Measurements from ENCODE around the gene CHERP.
A peak's percentile ranks its signal among the peaks of the same experiment; 100 is the strongest.

The CHERP gene

GRCh38 chr19:16575282-16575681, 33.0 kb upstream of the CHERP start:
- Histone ChIP-seq H3K9ac (ENCODE audit: insufficient read length, low read depth) (peak overlapping the region; percentile 34), H3K4me1 (ENCODE audit: insufficient read depth, insufficient read length) (peaks cover 10% of the 10 kb centered on the region), H3K9me3 (ENCODE audit: insufficient read depth, low read length) (no peaks in the 10 kb centered on the region), H3K27me3 (ENCODE audit: insufficient read depth, insufficient read length) (no peaks in the 10 kb centered on the region), H3K4me3 (ENCODE audit: insufficient read length, low read depth) (no peak overlapping the region), H3K36me3 (ENCODE audit: insufficient read depth, insufficient read length, low read length) (peaks cover 72% of the 10 kb centered on the region)
- no peak for DNase-seq (ENCODE audit: low read depth, low spot score)
- TF ChIP-seq SUZ12 (IDR thresholded peaks at IDR 0.05; ENCODE audit: extremely low read depth, insufficient read depth, insufficient read length) (no peak), ZNF274 (IDR thresholded peaks at IDR 0.05; ENCODE audit: low read depth, low read length) (no peak)

GRCh38 chr19:16573925-16574324, 31.7 kb upstream of the CHERP start:
- H3K4me3 ChIP-seq (ENCODE audit: insufficient read length, low read depth), result no peak overlapping the region
- no peak for TF ChIP-seq SUZ12 (IDR thresholded peaks at IDR 0.05; ENCODE audit: extremely low read depth, insufficient read depth, insufficient read length)
- TF ChIP-seq ZNF274 (IDR thresholded peaks at IDR 0.05; ENCODE audit: low read depth, low read length), result no peak

GRCh38 chr19:16573296-16573695, 31.1 kb upstream of the CHERP start:
- TF ChIP-seq ZNF274 (IDR thresholded peaks at IDR 0.05; ENCODE audit: low read depth, low read length), result no peak
- no peak for TF ChIP-seq YY1 (IDR thresholded peaks at IDR 0.05; ENCODE audit: insufficient read depth, insufficient read length)
- Histone ChIP-seq H3K27me3 (ENCODE audit: insufficient read depth, insufficient read length) (no peaks in the 10 kb centered on the region), H3K36me3 (ENCODE audit: insufficient read depth, insufficient read length, low read length) (peaks cover 71% of the 10 kb centered on the region), H3K9me3 (ENCODE audit: insufficient read depth, low read length) (no peaks in the 10 kb centered on the region), H3K9ac (ENCODE audit: insufficient read length, low read depth) (peak overlapping the region; percentile 93), H3K4me1 (ENCODE audit: insufficient read depth, insufficient read length) (peaks cover 18% of the 10 kb centered on the region), H3K4me3 (ENCODE audit: insufficient read length, low read depth) (peak overlapping the region; percentile 86)
- DNase-seq (ENCODE audit: low read depth, low spot score), result no peak

More at GRCh38 chr19:16573925-16574324, 31.7 kb upstream of the CHERP start:
- Histone ChIP-seq H3K4me1 (ENCODE audit: insufficient read depth, insufficient read length) (peaks cover 18% of the 10 kb centered on the region), H3K9me3 (ENCODE audit: insufficient read depth, low read length) (no peaks in the 10 kb centered on the region), H3K27me3 (ENCODE audit: insufficient read depth, insufficient read length) (no peaks in the 10 kb centered on the region), H3K36me3 (ENCODE audit: insufficient read depth, insufficient read length, low read length) (peaks cover 75% of the 10 kb centered on the region), H3K9ac (ENCODE audit: insufficient read length, low read depth) (no peak overlapping the region)
- no peak for DNase-seq (ENCODE audit: low read depth, low spot score)

GRCh38 chr19:16572332-16573211, 30.3 kb upstream of the CHERP start, which contains the start of gene SLC35E1:
Gene SLC35E1 (minus strand): TSS chr19:16572415. CDS start chr19:16572364, 51 bp downstream.
- Histone ChIP-seq H3K4me1 (ENCODE audit: insufficient read depth, insufficient read length) (peaks cover 18% of the 10 kb centered on the region), H3K36me3 (ENCODE audit: insufficient read depth, insufficient read length, low read length) (peaks cover 71% of the 10 kb centered on the region)

GRCh38 chr19:16571822-16572331, 29.6 kb upstream of the CHERP start:
- DNase-seq (ENCODE audit: low read depth, low spot score), result no peak
- Histone ChIP-seq H3K36me3 (ENCODE audit: insufficient read depth, insufficient read length, low read length) (peaks cover 71% of the 10 kb centered on the region), H3K27me3 (ENCODE audit: insufficient read depth, insufficient read length) (no peaks in the 10 kb centered on the region)

More at GRCh38 chr19:16572332-16573211, 30.3 kb upstream of the CHERP start, which contains the start of gene SLC35E1:
- Histone ChIP-seq H3K27me3 (ENCODE audit: insufficient read depth, insufficient read length) (no peaks in the 10 kb centered on the region), H3K9ac (ENCODE audit: insufficient read length, low read depth) (peak within 1 kb of the TSS; percentile 99), H3K9me3 (ENCODE audit: insufficient read depth, low read length) (no peaks in the 10 kb centered on the region), H3K4me3 (ENCODE audit: insufficient read length, low read depth) (peak within 1 kb of the TSS; percentile 100)
- DNase-seq (ENCODE audit: low read depth, low spot score), result peak; percentile 94
- TF ChIP-seq ZNF274 (IDR thresholded peaks at IDR 0.05; ENCODE audit: low read depth, low read length) (no peak), SUZ12 (IDR thresholded peaks at IDR 0.05; ENCODE audit: extremely low read depth, insufficient read depth, insufficient read length) (no peak), YY1 (IDR thresholded peaks at IDR 0.05; ENCODE audit: insufficient read depth, insufficient read length) (no peak)

GRCh38 chr19:16571283-16571682, 29.0 kb upstream of the CHERP start:
- TF ChIP-seq ZNF274 (IDR thresholded peaks at IDR 0.05; ENCODE audit: low read depth, low read length) (no peak), YY1 (IDR thresholded peaks at IDR 0.05; ENCODE audit: insufficient read depth, insufficient read length) (no peak), SUZ12 (IDR thresholded peaks at IDR 0.05; ENCODE audit: extremely low read depth, insufficient read depth, insufficient read length) (no peak)
- no peaks in the 10 kb centered on the region for H3K9me3 ChIP-seq (ENCODE audit: insufficient read depth, low read length)
- no peak for DNase-seq (ENCODE audit: low read depth, low spot score)
- peak overlapping the region; percentile 99 for H3K9ac ChIP-seq (ENCODE audit: insufficient read length, low read depth)
- peaks cover 71% of the 10 kb centered on the region for H3K36me3 ChIP-seq (ENCODE audit: insufficient read depth, insufficient read length, low read length)
- H3K4me3 ChIP-seq (ENCODE audit: insufficient read length, low read depth), result peak overlapping the region; percentile 100
- H3K4me1 ChIP-seq (ENCODE audit: insufficient read depth, insufficient read length), result peaks cover 18% of the 10 kb centered on the region
- H3K27me3 ChIP-seq (ENCODE audit: insufficient read depth, insufficient read length), result no peaks in the 10 kb centered on the region

More at GRCh38 chr19:16571822-16572331, 29.6 kb upstream of the CHERP start:
- Histone ChIP-seq H3K9me3 (ENCODE audit: insufficient read depth, low read length) (no peaks in the 10 kb centered on the region), H3K9ac (ENCODE audit: insufficient read length, low read depth) (peak overlapping the region; percentile 99), H3K4me3 (ENCODE audit: insufficient read length, low read depth) (peak overlapping the region; percentile 100), H3K4me1 (ENCODE audit: insufficient read depth, insufficient read length) (peaks cover 18% of the 10 kb centered on the region)
- no peak for TF ChIP-seq ZNF274 (IDR thresholded peaks at IDR 0.05; ENCODE audit: low read depth, low read length)
- TF ChIP-seq YY1 (IDR thresholded peaks at IDR 0.05; ENCODE audit: insufficient read depth, insufficient read length), result no peak
- TF ChIP-seq SUZ12 (IDR thresholded peaks at IDR 0.05; ENCODE audit: extremely low read depth, insufficient read depth, insufficient read length), result no peak

GRCh38 chr19:16569609-16570320, 27.5 kb upstream of the CHERP start:
- Histone ChIP-seq H3K36me3 (ENCODE audit: insufficient read depth, insufficient read length, low read length) (peaks cover 67% of the 10 kb centered on the region), H3K9me3 (ENCODE audit: insufficient read depth, low read length) (no peaks in the 10 kb centered on the region), H3K27me3 (ENCODE audit: insufficient read depth, insufficient read length) (no peaks in the 10 kb centered on the region), H3K4me3 (ENCODE audit: insufficient read length, low read depth) (no peak overlapping the region), H3K4me1 (ENCODE audit: insufficient read depth, insufficient read length) (peaks cover 18% of the 10 kb centered on the region), H3K9ac (ENCODE audit: insufficient read length, low read depth) (peak overlapping the region; percentile 3)
- no peak for DNase-seq (ENCODE audit: low read depth, low spot score)
- TF ChIP-seq YY1 (IDR thresholded peaks at IDR 0.05; ENCODE audit: insufficient read depth, insufficient read length) (no peak), ZNF274 (IDR thresholded peaks at IDR 0.05; ENCODE audit: low read depth, low read length) (no peak), SUZ12 (IDR thresholded peaks at IDR 0.05; ENCODE audit: extremely low read depth, insufficient read depth, insufficient read length) (no peak)
